Smooth muscle cell (in vitro differentiated cells): ENCODE data around the gene MARCHF10. TPM values are rescaled to one million over a fixed set of nuclear protein-coding genes. Genes with fewer than 3 reads are reported as not detected.

Experiments used
- DNase-seq: peaks from one replicate; lab custom pipeline; 2025; ENCODE audit not compliant: unreplicated experiment; lab: John Stamatoyannopoulos, UW
- H2AFZ ChIP-seq: fragments of 200-600 bp; sonication (generic); 2 replicates; pipeline ENCODE4 v1.6.0; 2016; ENCODE audit warnings: antibody characterized with exemption, low read depth, mild to moderate bottlenecking
- H3F3A ChIP-seq: fragments of 200-600 bp; sonication (generic); 2 replicates; pipeline ENCODE4 v1.6.0; 2017; ENCODE audit warnings: antibody characterized with exemption, low read depth
- H3K27ac ChIP-seq: fragments of 200-600 bp; sonication (generic); 2 replicates; pipeline ENCODE4 v1.5.1; 2016; ENCODE audit warnings: low read depth, mild to moderate bottlenecking
- H3K27me3 ChIP-seq: fragments of 200-600 bp; sonication (generic); 2 replicates; pipeline ENCODE4 v1.6.1; 2016; ENCODE audit warnings: low read depth, mild to moderate bottlenecking
- H3K36me3 ChIP-seq: fragments of 200-600 bp; sonication (generic); 2 replicates; pipeline ENCODE4 v1.5.1; 2016; ENCODE audit warnings: low read depth
- H3K4me1 ChIP-seq: fragments of 200-600 bp; sonication (generic); 2 replicates; pipeline ENCODE4 v1.5.1; 2016; ENCODE audit warnings: low read depth
- H3K4me2 ChIP-seq: fragments of 200-600 bp; sonication (generic); 2 replicates; pipeline ENCODE4 v1.6.0; 2016; ENCODE audit warnings: mild to moderate bottlenecking
- H3K4me3 ChIP-seq: fragments of 200-600 bp; sonication (generic); 2 replicates; pipeline ENCODE4 v1.5.1; 2016; ENCODE audit warnings: mild to moderate bottlenecking
- H3K79me2 ChIP-seq: fragments of 200-600 bp; sonication (generic); 2 replicates; pipeline ENCODE4 v1.6.0; 2016; ENCODE audit warnings: low read depth, mild to moderate bottlenecking
- H3K9ac ChIP-seq: fragments of 200-600 bp; sonication (generic); 2 replicates; pipeline ENCODE4 v1.6.0; 2016; ENCODE audit warnings: low read depth
- H3K9me3 ChIP-seq: fragments of 200-600 bp; sonication (generic); replicated peaks from 2 replicates; pipeline ENCODE4 v1.5.1; 2016; ENCODE audit warnings: low read depth
- H4K20me1 ChIP-seq: fragments of 200-600 bp; sonication (generic); 2 replicates; pipeline ENCODE4 v1.6.0; 2016; ENCODE audit warnings: low read depth
- WGBS: methylation state at CpG from one replicate; pipeline ENCODE4 v1.1.7; 2016; ENCODE audit warnings: low lambda C conversion rate; 5-methylcytosine and 5-hydroxymethylcytosine counted together
- polyA plus RNA-seq: library from polyadenylated mRNA; unstranded; fragments of >200 nt; fragmentation: Nextera tagmentation; extraction: Ambion mirVana; gene quantifications from 2 replicates; pipeline ENCODE4 v1.2.1, GENCODE V29; 2016
- total RNA-seq: library from RNA; depleted of rRNA; stranded (reverse); fragments of >200 nt; gene quantifications from 2 replicates; pipeline ENCODE4 v1.2.3, GENCODE V29; 2014
- TF ChIP-seq, protein P1 (sequence below): fragments of 200-600 bp; sonication (generic); IDR thresholded peaks from 2 replicates; pipeline ENCODE4 v1.5.1; 2017; ENCODE audit warnings: borderline replicate concordance, mild to moderate bottlenecking, antibody characterized with exemption; ENCODE audit not compliant: insufficient read depth, poor library complexity, severe bottlenecking

The MARCHF10 gene
- total and polyA plus RNA-seq, 2 experiments from 2014 or later, result not detected

DNA sequence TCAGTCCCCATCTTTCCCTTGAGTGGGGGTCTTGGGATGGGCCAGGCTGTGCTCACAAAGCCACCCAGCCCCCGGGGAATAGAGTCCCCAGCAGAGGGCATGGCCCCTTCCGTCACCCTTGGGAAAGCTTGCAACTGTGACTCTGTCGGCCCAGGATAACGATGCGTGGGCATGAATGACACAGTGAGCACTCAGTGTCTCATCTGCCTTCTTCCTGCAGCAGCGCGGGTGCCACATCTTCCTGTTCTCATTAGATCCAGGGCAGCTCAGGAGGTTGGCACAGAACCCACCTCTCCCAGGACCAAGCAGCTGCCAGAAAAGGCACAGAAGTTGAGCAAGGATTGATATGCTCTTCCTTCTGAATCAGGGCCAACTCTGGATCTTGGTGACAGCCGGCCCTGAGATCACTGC, 95.9 kb downstream of the MARCHF10 start:
- no peaks in the 10 kb centered on the region for H3K36me3 ChIP-seq
- no peaks in the 10 kb centered on the region for H3K79me2 ChIP-seq
- no peaks in the 10 kb centered on the region for H3F3A ChIP-seq
- H3K9me3 ChIP-seq, result no peaks in the 10 kb centered on the region
- no peak overlapping the region for H3K4me2 ChIP-seq
- H3K4me1 ChIP-seq, result no peaks in the 10 kb centered on the region
- H3K27ac ChIP-seq, result no peak overlapping the region
- WGBS, result 83% methylated on average over 8 of the region's 8 CpGs
- H3K9ac ChIP-seq, result no peak overlapping the region
- no peaks in the 10 kb centered on the region for H4K20me1 ChIP-seq
- DNase-seq, result no peak
- TF ChIP-seq, protein P1, sequence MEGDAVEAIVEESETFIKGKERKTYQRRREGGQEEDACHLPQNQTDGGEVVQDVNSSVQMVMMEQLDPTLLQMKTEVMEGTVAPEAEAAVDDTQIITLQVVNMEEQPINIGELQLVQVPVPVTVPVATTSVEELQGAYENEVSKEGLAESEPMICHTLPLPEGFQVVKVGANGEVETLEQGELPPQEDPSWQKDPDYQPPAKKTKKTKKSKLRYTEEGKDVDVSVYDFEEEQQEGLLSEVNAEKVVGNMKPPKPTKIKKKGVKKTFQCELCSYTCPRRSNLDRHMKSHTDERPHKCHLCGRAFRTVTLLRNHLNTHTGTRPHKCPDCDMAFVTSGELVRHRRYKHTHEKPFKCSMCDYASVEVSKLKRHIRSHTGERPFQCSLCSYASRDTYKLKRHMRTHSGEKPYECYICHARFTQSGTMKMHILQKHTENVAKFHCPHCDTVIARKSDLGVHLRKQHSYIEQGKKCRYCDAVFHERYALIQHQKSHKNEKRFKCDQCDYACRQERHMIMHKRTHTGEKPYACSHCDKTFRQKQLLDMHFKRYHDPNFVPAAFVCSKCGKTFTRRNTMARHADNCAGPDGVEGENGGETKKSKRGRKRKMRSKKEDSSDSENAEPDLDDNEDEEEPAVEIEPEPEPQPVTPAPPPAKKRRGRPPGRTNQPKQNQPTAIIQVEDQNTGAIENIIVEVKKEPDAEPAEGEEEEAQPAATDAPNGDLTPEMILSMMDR, result no peak
- no peak overlapping the region for H3K4me3 ChIP-seq
- H2AFZ ChIP-seq, result no peak overlapping the region
- H3K27me3 ChIP-seq, result no peaks in the 10 kb centered on the region

DNA sequence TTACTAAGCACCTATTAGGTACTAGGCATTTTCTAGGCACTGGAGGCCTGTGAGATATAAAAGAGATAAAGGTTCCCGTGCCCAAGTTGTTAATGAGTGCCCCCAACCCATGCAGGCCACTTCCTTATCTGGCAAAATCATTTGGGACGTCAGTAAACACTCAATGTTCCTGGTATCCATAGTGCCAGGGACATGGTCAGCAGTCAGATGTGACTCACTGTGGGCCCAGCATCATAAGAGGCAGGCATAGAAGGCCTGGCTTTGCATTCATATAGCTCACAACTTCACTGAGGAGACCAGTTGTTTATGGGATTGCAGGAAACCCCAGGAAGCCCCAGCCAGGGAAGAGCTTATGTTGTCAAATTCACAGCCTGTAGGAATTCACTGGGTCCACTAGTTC, 99.5 kb downstream of the MARCHF10 start:
- no peak overlapping the region for H3K4me2 ChIP-seq
- no peaks in the 10 kb centered on the region for H3K79me2 ChIP-seq
- no peaks in the 10 kb centered on the region for H3K27me3 ChIP-seq
- H3K36me3 ChIP-seq, result no peaks in the 10 kb centered on the region
- TF ChIP-seq, protein P1, result no peak
- no peak overlapping the region for H2AFZ ChIP-seq
- WGBS, result 78% methylated on average over 2 of the region's 2 CpGs
- DNase-seq, result no peak
- H3K4me3 ChIP-seq, result no peak overlapping the region
- no peaks in the 10 kb centered on the region for H3K9me3 ChIP-seq
- no peaks in the 10 kb centered on the region for H3F3A ChIP-seq
- no peak overlapping the region for H3K9ac ChIP-seq
- no peak overlapping the region for H3K27ac ChIP-seq
- H3K4me1 ChIP-seq, result peaks cover 16% of the 10 kb centered on the region
- no peaks in the 10 kb centered on the region for H4K20me1 ChIP-seq

DNA sequence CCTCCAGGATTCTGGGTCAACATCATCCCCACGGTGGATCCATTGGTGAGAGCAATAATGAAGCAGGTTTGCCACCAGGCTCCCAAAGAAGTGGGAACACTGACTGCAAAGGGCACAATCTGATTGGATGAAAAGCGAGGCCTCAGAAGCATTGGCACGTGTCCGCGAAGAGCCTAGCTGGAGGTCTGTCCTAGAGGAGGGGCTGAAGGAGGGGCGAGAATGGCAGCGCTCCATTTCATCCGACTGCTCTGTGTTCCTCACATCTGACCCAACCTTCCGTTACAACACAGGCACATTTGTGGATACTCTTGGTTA, 100.7 kb downstream of the MARCHF10 start:
- TF ChIP-seq, protein P1, result no peak
- no peaks in the 10 kb centered on the region for H3K27me3 ChIP-seq
- no peaks in the 10 kb centered on the region for H3K79me2 ChIP-seq
- H3K9ac ChIP-seq, result no peak overlapping the region
- H3K9me3 ChIP-seq, result no peaks in the 10 kb centered on the region
- H4K20me1 ChIP-seq, result no peaks in the 10 kb centered on the region
- no peaks in the 10 kb centered on the region for H3K36me3 ChIP-seq
- DNase-seq, result no peak
- no peak overlapping the region for H3K4me2 ChIP-seq
- H3F3A ChIP-seq, result no peaks in the 10 kb centered on the region
- no peak overlapping the region for H3K4me3 ChIP-seq
- no peak overlapping the region for H2AFZ ChIP-seq
- H3K27ac ChIP-seq, result no peak overlapping the region
- H3K4me1 ChIP-seq, result peaks cover 16% of the 10 kb centered on the region
- 92% methylated on average over 9 of the region's 9 CpGs for WGBS

DNA sequence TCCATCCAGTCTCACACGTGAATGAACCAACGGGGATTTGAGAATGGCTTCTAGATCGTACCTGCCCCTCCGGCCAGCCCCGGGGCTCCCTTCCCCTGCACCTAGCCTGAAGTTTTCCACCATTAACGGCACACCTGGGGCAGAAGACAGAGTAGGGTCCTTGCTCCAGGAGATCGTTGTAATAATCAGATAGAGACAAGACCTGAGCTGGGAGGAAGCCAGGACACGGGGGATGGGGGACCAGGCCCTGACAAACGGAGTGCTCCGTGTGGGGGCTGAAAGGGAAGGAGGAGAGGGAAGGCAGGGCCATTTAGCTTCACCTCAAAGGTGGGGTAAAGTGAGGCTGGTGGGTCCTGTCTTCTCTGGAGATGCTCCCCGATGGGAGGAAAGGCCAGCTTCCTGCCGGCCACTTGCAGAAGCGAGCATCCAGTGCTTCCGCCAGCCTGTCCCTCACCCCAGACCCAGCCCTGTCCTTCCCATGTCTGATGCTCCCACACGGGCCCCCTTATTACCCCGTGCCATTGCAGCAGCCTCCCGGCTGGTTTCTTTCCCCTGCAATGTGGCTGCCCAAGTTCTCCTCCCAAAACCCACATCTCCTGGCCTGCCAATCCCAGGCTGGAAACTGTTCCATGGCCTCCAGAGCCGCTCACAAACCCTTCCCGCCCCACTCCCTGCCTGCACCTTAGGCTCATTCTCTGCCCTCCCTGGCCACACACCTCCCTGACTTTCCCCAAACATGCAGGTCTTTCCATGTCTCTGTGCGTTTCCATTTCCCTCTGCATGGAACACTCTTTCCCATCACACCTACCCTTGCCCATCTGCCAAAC, 101.3 kb downstream of the MARCHF10 start:
- Histone ChIP-seq H3K9me3 (no peaks in the 10 kb centered on the region), H3K27me3 (no peaks in the 10 kb centered on the region), H3K9ac (no peak overlapping the region), H4K20me1 (no peaks in the 10 kb centered on the region), H3K4me2 (no peak overlapping the region), H2AFZ (no peak overlapping the region), H3F3A (no peaks in the 10 kb centered on the region), H3K4me1 (peaks cover 16% of the 10 kb centered on the region), H3K4me3 (no peak overlapping the region), H3K36me3 (no peaks in the 10 kb centered on the region), H3K27ac (no peak overlapping the region), H3K79me2 (no peaks in the 10 kb centered on the region)
- TF ChIP-seq, protein P1, result no peak
- no peak for DNase-seq
- WGBS, result 81% methylated on average over 15 of the region's 20 CpGs
